ENCODE results near the gene F10.

DNA sequence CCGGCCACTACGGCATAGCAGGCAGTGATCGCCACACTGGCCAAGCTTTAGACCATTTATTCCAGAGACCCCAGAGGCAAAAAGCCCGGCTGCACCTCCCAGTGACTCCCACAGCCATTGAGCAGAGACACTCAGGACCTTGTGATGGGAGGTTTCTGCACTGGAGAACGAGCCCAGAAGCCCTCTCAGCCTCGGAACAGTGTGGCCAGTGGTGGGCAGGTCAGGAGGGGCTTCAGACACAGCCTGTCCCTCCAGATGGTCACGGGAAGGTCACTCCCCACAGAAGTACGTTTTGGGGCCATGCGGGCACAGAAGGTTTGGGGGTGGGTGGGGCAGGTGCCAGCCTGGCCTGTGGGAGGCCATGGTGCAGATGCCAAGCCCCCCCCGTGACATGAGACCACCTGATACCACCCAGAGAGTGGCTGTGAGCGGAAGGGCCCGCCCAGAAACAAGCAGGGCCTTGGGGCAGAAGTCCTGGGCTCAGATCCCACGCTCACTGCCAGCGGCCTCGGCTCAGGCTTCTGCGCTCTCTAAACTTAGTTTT, 599 bp upstream of the F10 start:
- TF ChIP-seq POLR2AphosphoS5 (IDR thresholded peaks at IDR 0.05) (no peak), EZH2 (IDR thresholded peaks at IDR 0.05; ENCODE audit: borderline replicate concordance, insufficient read depth, low read length, poor library complexity, severe bottlenecking) (no peak), RAD21 (conservative IDR thresholded peaks at IDR 0.05) (no peak), SMC3 (conservative IDR thresholded peaks at IDR 0.05; ENCODE audit: poor library complexity) (no peak), EP300 (conservative IDR thresholded peaks at IDR 0.05; ENCODE audit: poor library complexity, severe bottlenecking) (no peak)
- TF ChIP-seq, protein P1, sequence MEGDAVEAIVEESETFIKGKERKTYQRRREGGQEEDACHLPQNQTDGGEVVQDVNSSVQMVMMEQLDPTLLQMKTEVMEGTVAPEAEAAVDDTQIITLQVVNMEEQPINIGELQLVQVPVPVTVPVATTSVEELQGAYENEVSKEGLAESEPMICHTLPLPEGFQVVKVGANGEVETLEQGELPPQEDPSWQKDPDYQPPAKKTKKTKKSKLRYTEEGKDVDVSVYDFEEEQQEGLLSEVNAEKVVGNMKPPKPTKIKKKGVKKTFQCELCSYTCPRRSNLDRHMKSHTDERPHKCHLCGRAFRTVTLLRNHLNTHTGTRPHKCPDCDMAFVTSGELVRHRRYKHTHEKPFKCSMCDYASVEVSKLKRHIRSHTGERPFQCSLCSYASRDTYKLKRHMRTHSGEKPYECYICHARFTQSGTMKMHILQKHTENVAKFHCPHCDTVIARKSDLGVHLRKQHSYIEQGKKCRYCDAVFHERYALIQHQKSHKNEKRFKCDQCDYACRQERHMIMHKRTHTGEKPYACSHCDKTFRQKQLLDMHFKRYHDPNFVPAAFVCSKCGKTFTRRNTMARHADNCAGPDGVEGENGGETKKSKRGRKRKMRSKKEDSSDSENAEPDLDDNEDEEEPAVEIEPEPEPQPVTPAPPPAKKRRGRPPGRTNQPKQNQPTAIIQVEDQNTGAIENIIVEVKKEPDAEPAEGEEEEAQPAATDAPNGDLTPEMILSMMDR (IDR thresholded peaks at IDR 0.05; ENCODE audit: poor library complexity, severe bottlenecking), result no peak

All from neural cell (in vitro differentiated cells).